H1 (cell line): ENCODE measurements around the gene KIAA0040. TPM values are rescaled to one million over a fixed set of nuclear protein-coding genes. Genes with fewer than 3 reads are reported as not detected.

ENCODE experiments used
- CTCF ChIA-PET: fragments of 300-600 bp; sonication (Branson Sonifier 250); formaldehyde crosslinking; loops from one replicate; lab custom pipeline; 2021; ENCODE audit not compliant: partially characterized antibody; lab: Charles Lee
- POLR2A ChIA-PET: fragments of 300-600 bp; sonication (Branson Sonifier 250); formaldehyde crosslinking; loops from one replicate; lab custom pipeline; 2021; ENCODE audit warnings: inconsistent platforms; ENCODE audit not compliant: partially characterized antibody; lab: Charles Lee
- DNase-seq, 2 experiments: peaks; one replicate each; pipeline versions ENCODE4 v3.0.0 to v3.0.0-alpha.2; 2010 to 2022; ENCODE audit warnings: low spot score in 2 of 2, low read depth in 1 of 2, mixed read lengths in 1 of 2
- FAIRE-seq: peaks from 2 replicates; lab custom pipeline; 2011; peaks lifted over from hg19 to GRCh38; lab: Jason Lieb, UNC
- H2AFZ ChIP-seq: 2 replicates; pipeline ENCODE4 v1.8.1; 2012; ENCODE audit warnings: low read length, inconsistent platforms
- H2AK5ac ChIP-seq: 2 replicates; pipeline ENCODE4 v1.6.1; 2013; ENCODE audit warnings: low read depth, low read length
- H2BK120ac ChIP-seq: replicated peaks from 2 replicates; pipeline ENCODE3; 2013; ENCODE audit warnings: low read depth, low read length, inconsistent platforms
- H2BK12ac ChIP-seq: 2 replicates; pipeline ENCODE4 v1.6.1; 2013; ENCODE audit warnings: low read depth, low read length
- H2BK15ac ChIP-seq: 2 replicates; pipeline ENCODE4 v1.6.1; 2013; ENCODE audit warnings: low read length
- H2BK20ac ChIP-seq: 2 replicates; pipeline ENCODE4 v1.6.1; 2013; ENCODE audit warnings: low read length
- H2BK5ac ChIP-seq: 2 replicates; pipeline ENCODE4 v1.6.1; 2013; ENCODE audit warnings: low read depth, low read length
- H3K14ac ChIP-seq: 2 replicates; pipeline ENCODE4 v1.6.1; 2013; ENCODE audit warnings: inconsistent platforms; ENCODE audit not compliant: insufficient read length
- H3K18ac ChIP-seq: 2 replicates; pipeline ENCODE4 v1.6.1; 2013; ENCODE audit warnings: low read length; ENCODE audit errors: extremely low read depth
- H3K23ac ChIP-seq: 2 replicates; pipeline ENCODE4 v1.6.1; 2013; ENCODE audit warnings: inconsistent platforms; ENCODE audit not compliant: insufficient read length
- H3K23me2 ChIP-seq: 2 replicates; pipeline ENCODE4 v1.6.1; 2013; ENCODE audit warnings: low read depth, low read length
- H3K27ac ChIP-seq: 2 replicates; pipeline ENCODE4 v1.6.1; 2011; ENCODE audit warnings: low read depth, low read length, inconsistent platforms
- H3K27me3 ChIP-seq, 4 experiments: replicated peaks in 1 of 4; 1 replicate in 1 of 4; 2 replicates in 3 of 4; pipeline versions ENCODE4 v1.6.1 to v1.8.1; 2011 to 2013; ENCODE audit warnings: low read length in 3 of 4, mild to moderate bottlenecking in 3 of 4, inconsistent platforms in 2 of 4, mixed read lengths in 2 of 4, moderate library complexity in 1 of 4; ENCODE audit not compliant: control insufficient read depth in 3 of 4, insufficient read depth in 3 of 4; ENCODE audit errors: extremely low read depth in 1 of 4
- H3K36me3 ChIP-seq, 4 experiments: 2 replicates each; pipeline versions ENCODE4 v1.6.1 to v1.8.1; 2011 to 2013; ENCODE audit warnings: mild to moderate bottlenecking in 4 of 4, low read length in 3 of 4, moderate library complexity in 2 of 4, control low read depth in 1 of 4, inconsistent platforms in 1 of 4; ENCODE audit not compliant: insufficient read depth in 4 of 4, control insufficient read depth in 2 of 4
- H3K4ac ChIP-seq: replicated peaks from 2 replicates; pipeline ENCODE3; 2013; ENCODE audit warnings: low read length, low read depth, mixed read lengths, inconsistent platforms; ENCODE audit not compliant: insufficient read length
- H3K4me1 ChIP-seq, 4 experiments: replicated peaks in 1 of 4; 1 replicate in 1 of 4; 2 replicates in 3 of 4; pipeline versions ENCODE4 v1.6.1 to v1.8.1; 2011 to 2013; ENCODE audit warnings: low read length in 3 of 4, inconsistent platforms in 2 of 4, mixed read lengths in 1 of 4; ENCODE audit not compliant: insufficient read depth in 4 of 4, control insufficient read depth in 3 of 4
- H3K4me2 ChIP-seq, 2 experiments: 2 replicates each; pipeline versions ENCODE4 v1.6.1 to v1.8.1; 2011 to 2013; ENCODE audit warnings: low read depth in 2 of 2, low read length in 2 of 2, control low read depth in 1 of 2, inconsistent platforms in 1 of 2, mild to moderate bottlenecking in 1 of 2; ENCODE audit not compliant: insufficient read depth in 1 of 2
- H3K4me3 ChIP-seq, 4 experiments: fragments of 200-600, 300-600 bp in 1 of 4; sonication (generic), shearing (Covaris generic), sonication (Bioruptor Twin) in 1 of 4; 2 replicates each; pipeline versions ENCODE4 v1.5.1 to v1.8.1; 2011 to 2016; ENCODE audit warnings: low read length in 4 of 4, low read depth in 3 of 4, control low read depth in 2 of 4, inconsistent platforms in 2 of 4, mild to moderate bottlenecking in 2 of 4, mixed read lengths in 1 of 4, moderate library complexity in 1 of 4; ENCODE audit not compliant: insufficient read depth in 2 of 4; ENCODE audit errors: extremely low read depth in 1 of 4
- H3K56ac ChIP-seq: replicated peaks from 2 replicates; pipeline ENCODE3; 2013; ENCODE audit warnings: low read depth, mild to moderate bottlenecking, mixed read lengths, low read length, inconsistent platforms; ENCODE audit not compliant: insufficient read length
- H3K79me1 ChIP-seq: 2 replicates; pipeline ENCODE4 v1.6.1; 2013; ENCODE audit warnings: low read depth, low read length, control low read depth
- H3K79me2 ChIP-seq, 2 experiments: 2 replicates each; pipeline versions ENCODE4 v1.6.1 to v1.8.1; 2012 to 2013; ENCODE audit warnings: low read length in 2 of 2, mild to moderate bottlenecking in 2 of 2, inconsistent platforms in 1 of 2; ENCODE audit not compliant: insufficient read depth in 2 of 2, control insufficient read depth in 1 of 2
- H3K9ac ChIP-seq, 4 experiments: replicated peaks in 1 of 4; 1 replicate in 1 of 4; 2 replicates in 3 of 4; pipeline versions ENCODE4 v1.6.1 to v1.8.1; 2011 to 2013; ENCODE audit warnings: low read depth in 3 of 4, low read length in 3 of 4, control low read depth in 2 of 4, mild to moderate bottlenecking in 2 of 4, moderate library complexity in 2 of 4, inconsistent platforms in 1 of 4; ENCODE audit errors: extremely low read depth in 1 of 4
- H3K9me3 ChIP-seq, 2 experiments: 2 replicates each; pipeline versions ENCODE4 v1.6.1 to v1.8.1; 2012 to 2013; ENCODE audit warnings: mild to moderate bottlenecking in 2 of 2, moderate library complexity in 2 of 2, control low read depth in 1 of 2, inconsistent platforms in 1 of 2, low read depth in 1 of 2, low read length in 1 of 2, mixed read lengths in 1 of 2; ENCODE audit not compliant: insufficient read depth in 2 of 2
- H4K20me1 ChIP-seq, 2 experiments: replicated peaks in 1 of 2; 2 replicates each; pipeline versions ENCODE3 to v1.8.1; 2011 to 2013; ENCODE audit warnings: inconsistent platforms in 2 of 2, low read length in 2 of 2, mild to moderate bottlenecking in 1 of 2; ENCODE audit not compliant: insufficient read depth in 2 of 2, control insufficient read depth in 1 of 2
- H4K5ac ChIP-seq: 2 replicates; pipeline ENCODE4 v1.6.1; 2013; ENCODE audit warnings: low read length, low read depth, mixed read lengths, inconsistent platforms; ENCODE audit not compliant: insufficient read length
- H4K8ac ChIP-seq: 2 replicates; pipeline ENCODE4 v1.8.0; 2013; ENCODE audit warnings: mild to moderate bottlenecking, moderate library complexity, low read length, inconsistent platforms; ENCODE audit not compliant: insufficient read depth; ENCODE audit errors: extremely low read depth
- H4K91ac ChIP-seq: replicated peaks from 2 replicates; pipeline ENCODE3; 2013; ENCODE audit warnings: low read length, mixed read lengths, inconsistent platforms; ENCODE audit not compliant: insufficient read length
- CBX8 ChIP-seq: fragments of 300-800, 300-1000 bp; sonication (generic); IDR thresholded peaks from 2 replicates; pipeline ENCODE4 v1.7.1; 2016; ENCODE audit warnings: low read depth, low read length, borderline replicate concordance
- EGR1 ChIP-seq: IDR thresholded peaks from 2 replicates; pipeline ENCODE4 v1.6.1; 2011; ENCODE audit warnings: low read depth, low read length, borderline replicate concordance
- GABPA ChIP-seq: IDR thresholded peaks from 2 replicates; pipeline ENCODE4 v1.6.1; 2011; ENCODE audit warnings: mild to moderate bottlenecking, low read length, moderate library complexity, borderline replicate concordance; ENCODE audit not compliant: insufficient read depth
- HDAC2 ChIP-seq, 2 experiments: fragments of 300-600 bp in 1 of 2; sonication (generic) in 1 of 2; IDR thresholded peaks; 2 replicates each; pipeline ENCODE4 v1.6.1; 2011 to 2012; ENCODE audit warnings: low read depth in 2 of 2, low read length in 2 of 2, mild to moderate bottlenecking in 2 of 2, moderate library complexity in 2 of 2, borderline replicate concordance in 1 of 2, inconsistent platforms in 1 of 2
- KDM4A ChIP-seq: IDR thresholded peaks from one replicate; pipeline ENCODE4 v1.7.1; 2012; ENCODE audit warnings: low read depth, mild to moderate bottlenecking, moderate library complexity, low read length, inconsistent platforms; ENCODE audit not compliant: severe bottlenecking
- POLR2AphosphoS5 ChIP-seq: IDR thresholded peaks from 2 replicates; pipeline ENCODE4 v1.6.1; 2011; ENCODE audit warnings: low read depth, low read length
- POU5F1 ChIP-seq: IDR thresholded peaks from 2 replicates; pipeline ENCODE4 v1.6.1; 2011; ENCODE audit warnings: low read depth, mild to moderate bottlenecking, low read length, moderate library complexity
- RBBP5 ChIP-seq: IDR thresholded peaks from 2 replicates; pipeline ENCODE4 v1.7.1; 2012; ENCODE audit warnings: low read depth, mild to moderate bottlenecking, inconsistent platforms, low read length, moderate library complexity, borderline replicate concordance
- SIRT6 ChIP-seq: IDR thresholded peaks from one replicate; pipeline ENCODE4 v1.7.1; 2012; ENCODE audit warnings: low read length, inconsistent platforms
- TAF7 ChIP-seq: optimal IDR thresholded peaks from 2 replicates; pipeline ENCODE3; 2011; ENCODE audit warnings: low read depth, mild to moderate bottlenecking, inconsistent platforms, low read length, moderate library complexity, borderline replicate concordance
- WGBS, 2 experiments: shearing (Covaris generic) in 1 of 2; methylation state at CpG; one replicate each; pipeline versions ENCODE4 v1.1.6 to v1.1.7; 2013 to 2015; ENCODE audit warnings: low lambda C conversion rate in 2 of 2, mixed read lengths in 2 of 2, inconsistent platforms in 1 of 2, low coverage in 1 of 2, missing lambda C conversion rate in 1 of 2; ENCODE audit not compliant: insufficient replicate concordance in 2 of 2, insufficient coverage in 1 of 2, insufficient read length in 1 of 2; ENCODE audit errors: extremely low coverage in 1 of 2, missing lambda C conversion rate in 1 of 2; 5-methylcytosine and 5-hydroxymethylcytosine counted together
- polyA plus RNA-seq, 7 experiments: library from polyadenylated mRNA; depleted of rRNA in 3 of 7; stranded (reverse) in 5 of 7; unstranded in 2 of 7; fragments of >200 nt in 5 of 7; fragments of 200-250 nt in 2 of 7; gene quantifications; 1 replicate in 5 of 7; 2 replicates in 1 of 7; 4 replicates in 1 of 7; pipeline versions ENCODE4 v1.2.1 to v1.2.3, GENCODE V29; 2011 to 2013; ENCODE audit warnings: missing spikeins in 2 of 7, mixed read lengths in 2 of 7
- total RNA-seq: library from RNA; stranded (reverse); fragmentation: NEBNext Ultra II Directional; extraction: Animal tissue kit (Norgen Biotek cat#: 25700); gene quantifications from 2 replicates; pipeline ENCODE4 v1.2.1, GENCODE V29; 2021

Gene KIAA0040
- total and polyA plus RNA-seq, 2 of the 8 experiments (the other 6 are each of a cell fraction or from before 2014, with no cell fraction given), result 11.0 to 14.1 TPM

GRCh38 chr1:175195798-175196197 lies 3.2 kb upstream of the KIAA0040 start:
- ChIA-PET CTCF (interaction anchor here (0.7 to 2.9 kb wide), 8 partner anchors 12 to 166 kb away, joined by 3 to 9 read pairs (median 3); no protein-coding TSS in a partner anchor), POLR2A (no interaction called here)
- Histone ChIP-seq H2AK5ac (no peak overlapping the region), H2BK12ac (no peak overlapping the region), H3K18ac (no peak overlapping the region), H2BK120ac (no peak overlapping the region), H3K79me1 (no peaks in the 10 kb centered on the region), H3K27me3 (peaks cover 3 to 19% (median 15%) of the 10 kb centered on the region in 4 experiments), H3K56ac (no peak overlapping the region), H2BK15ac (no peak overlapping the region), H3K4me1 (peaks cover 0 to 5% (median 5%) of the 10 kb centered on the region in 4 experiments; a peak in 3 of 7 replicates), H4K91ac (no peak overlapping the region), H3K9ac (no peak overlapping the region), H3K4me3 (no peak overlapping the region), H4K5ac (no peak overlapping the region), H3K79me2 (no peaks in the 10 kb centered on the region), H3K36me3 (no peaks in the 10 kb centered on the region), H3K23me2 (peaks cover 13% of the 10 kb centered on the region), H3K9me3 (no peaks in the 10 kb centered on the region), H4K8ac (no peak overlapping the region), H4K20me1 (no peaks in the 10 kb centered on the region), H3K27ac (no peak overlapping the region), H3K4me2 (no peak overlapping the region), H2BK5ac (no peak overlapping the region), H3K23ac (no peak overlapping the region), H2BK20ac (no peak overlapping the region), H3K14ac (no peak overlapping the region), H3K4ac (no peak overlapping the region), H2AFZ (no peak overlapping the region)
- 79% methylated on average over 3 of the region's 3 CpGs; no CpG with 5 or more reads in 1 of the 2 experiments for WGBS, 2 experiments
- FAIRE-seq (no peak), DNase-seq (no peak)
- TF ChIP-seq RBBP5 (no peak), HDAC2 (IDR thresholded peaks at IDR 0.05; ENCODE audit: borderline replicate concordance in 1 of 2, low read depth in 2 of 2, low read length in 2 of 2) (no peak), GABPA (no peak), SIRT6 (no peak), POU5F1 (no peak), POLR2AphosphoS5 (no peak), TAF7 (no peak), CBX8 (no peak), EGR1 (no peak), KDM4A (no peak)
